K562 (cell line): ENCODE results near the gene SLC19A1. TPM values are rescaled to one million over a fixed set of nuclear protein-coding genes. Genes with fewer than 3 reads are reported as not detected.

Source experiments
- ATAC-seq: fragments of 200-7000 bp; cut with Tn5 transposase; 3 replicates; pipeline ENCODE4 v1.9.1; 2020; ENCODE audit warnings: moderate library complexity
- BruUV-seq: library from RNA; stranded (reverse); fragments of 400-500 nt; replicated peaks from 2 replicates; lab custom pipeline; 2021; lab: Mats Ljungman, UMichigan
- CTCF ChIA-PET: fragments of 300-600 bp; formaldehyde crosslinking; extraction: SDS; loops from one replicate; lab custom pipeline; 2021; ENCODE audit warnings: low intra/inter-chr PET ratio; lab: Yijun Ruan, JAX
- POLR2A ChIA-PET: fragments of 300-600, 350-650 bp; sonication (Branson Sonifier 250); formaldehyde crosslinking; extraction: SDS; loops from one replicate; lab custom pipeline; 2021; ENCODE audit warnings: antibody characterized with exemption, inconsistent platforms; lab: Yijun Ruan, JAX
- DNase-seq, 4 experiments: peaks; one replicate each; pipeline versions ENCODE4 v3.0.0 to v3.0.0-alpha.2; 2011 to 2018; ENCODE audit warnings: low spot score in 3 of 4, mixed read lengths in 3 of 4; ENCODE audit errors: extremely low read depth in 1 of 4
- FAIRE-seq: peaks from 2 replicates; lab custom pipeline; 2011; peaks lifted over from hg19 to GRCh38; lab: Jason Lieb, UNC
- H2AFZ ChIP-seq: 2 replicates; pipeline ENCODE4 v1.6.0; 2011; ENCODE audit warnings: low read depth, low read length, control low read depth, inconsistent platforms
- H3K27ac ChIP-seq: fragments of 200-600 bp; 3 replicates; pipeline ENCODE4 v1.8.0; 2011; ENCODE audit warnings: low read depth, mild to moderate bottlenecking, control low read depth, inconsistent platforms, low read length, moderate library complexity, mixed read lengths; ENCODE audit errors: extremely low read depth
- H3K27me3 ChIP-seq, 2 experiments: fragments of 300-600 bp in 1 of 2; 2 replicates in 1 of 2; 3 replicates in 1 of 2; pipeline versions ENCODE4 v1.6.0 to v1.8.0; 2011; ENCODE audit warnings: inconsistent platforms in 2 of 2, low read length in 2 of 2, mild to moderate bottlenecking in 1 of 2, mixed read lengths in 1 of 2, moderate library complexity in 1 of 2; ENCODE audit not compliant: control insufficient read depth in 2 of 2, insufficient read depth in 2 of 2
- H3K36me3 ChIP-seq: fragments of 300-600 bp; 3 replicates; pipeline ENCODE4 v1.8.0; 2011; ENCODE audit warnings: mild to moderate bottlenecking, low read length, inconsistent platforms; ENCODE audit not compliant: control insufficient read depth, insufficient read depth
- H3K4me1 ChIP-seq, 2 experiments: fragments of 200-600 bp in 1 of 2; replicated peaks in 1 of 2; 2 replicates in 1 of 2; 3 replicates in 1 of 2; pipeline versions ENCODE4 v1.5.1 to v1.8.0; 2011; ENCODE audit warnings: inconsistent platforms in 2 of 2, low read length in 2 of 2, mild to moderate bottlenecking in 1 of 2, mixed read lengths in 1 of 2, moderate library complexity in 1 of 2; ENCODE audit not compliant: control insufficient read depth in 2 of 2, insufficient read depth in 2 of 2
- H3K4me2 ChIP-seq: 2 replicates; pipeline ENCODE4 v1.6.1; 2011; ENCODE audit warnings: low read length, control low read depth, inconsistent platforms, mixed read lengths; ENCODE audit not compliant: insufficient read depth
- H3K4me3 ChIP-seq: fragments of 200-600 bp; sonication (generic), shearing (Covaris generic); 2 replicates; pipeline ENCODE4 v1.5.1; 2016; ENCODE audit warnings: control low read depth, inconsistent platforms
- H3K79me2 ChIP-seq: fragments of 200-600 bp; 3 replicates; pipeline ENCODE4 v1.8.0; 2011; ENCODE audit warnings: low read length, inconsistent platforms; ENCODE audit not compliant: control insufficient read depth, insufficient read depth
- H3K9ac ChIP-seq, 2 experiments: 2 replicates each; pipeline versions ENCODE4 v1.6.0 to v1.6.1; 2011; ENCODE audit warnings: low read depth in 2 of 2, low read length in 2 of 2, control low read depth in 1 of 2, inconsistent platforms in 1 of 2, mild to moderate bottlenecking in 1 of 2, mixed read lengths in 1 of 2; ENCODE audit not compliant: insufficient read depth in 1 of 2
- H3K9me1 ChIP-seq: one replicate; pipeline ENCODE4 v1.6.0; 2011; ENCODE audit warnings: inconsistent platforms, mild to moderate bottlenecking, low read length, moderate library complexity; ENCODE audit not compliant: control insufficient read depth, insufficient read depth
- H3K9me3 ChIP-seq: replicated peaks from 2 replicates; pipeline ENCODE4 v1.5.1; 2011; ENCODE audit warnings: low read depth, low read length, inconsistent platforms; ENCODE audit not compliant: control insufficient read depth, insufficient read depth
- H4K20me1 ChIP-seq: replicated peaks from 2 replicates; pipeline ENCODE4 v1.6.1; 2011; ENCODE audit warnings: low read length, inconsistent platforms, mixed read lengths; ENCODE audit not compliant: control insufficient read depth, insufficient read depth
- DMBX1 ChIP-seq: fragments of 250-450 bp; sonication (Bioruptor Pico); IDR thresholded peaks from 2 replicates; pipeline ENCODE4 v1.8.0; 2022; ENCODE audit warnings: inconsistent platforms, mild to moderate bottlenecking, moderate library complexity, borderline replicate concordance
- DNMT1 ChIP-seq: fragments of 450-650 bp; IDR thresholded peaks from 2 replicates; pipeline ENCODE4 v1.6.1; 2016; ENCODE audit warnings: antibody characterized with exemption, mild to moderate bottlenecking
- EP300 ChIP-seq: IDR thresholded peaks from 2 replicates; pipeline ENCODE4 v1.6.1; 2012; ENCODE audit warnings: low read length, improper control_type of control experiment
- GABPB2 ChIP-seq: fragments of 250-450 bp; sonication (Bioruptor Pico); conservative IDR thresholded peaks from 2 replicates; pipeline ENCODE4 v1.5.1; 2021; ENCODE audit warnings: mild to moderate bottlenecking
- HNRNPL ChIP-seq: fragments of 200-400 bp; formaldehyde crosslinking; IDR thresholded peaks from 2 replicates; pipeline ENCODE4 v1.6.1; 2017; ENCODE audit warnings: low read depth, mild to moderate bottlenecking, low read length
- MEF2A ChIP-seq: IDR thresholded peaks from 2 replicates; pipeline ENCODE4 v1.6.1; 2011; ENCODE audit warnings: low read depth, mild to moderate bottlenecking, low read length, moderate library complexity; ENCODE audit not compliant: control insufficient read depth
- RFX5 ChIP-seq: IDR thresholded peaks from 2 replicates; pipeline ENCODE4 v1.6.1; 2011; ENCODE audit warnings: low read depth, mild to moderate bottlenecking, improper control_type of control experiment, low read length
- WGBS: fragments of 100-300 bp; shearing (Covaris generic); methylation state at CpG from one replicate; pipeline ENCODE4 v1.1.6; 2016; ENCODE audit warnings: low coverage, mixed read lengths; ENCODE audit not compliant: insufficient coverage; ENCODE audit errors: missing lambda C conversion rate; 5-methylcytosine and 5-hydroxymethylcytosine counted together
- in situ Hi-C: fragments of 300-500 bp; cut with MboI; formaldehyde crosslinking; loops from 4 replicates; pipeline ENCODE4 v1.15.0; 2018; ENCODE audit warnings: inconsistent platforms, mixed read lengths
- intact Hi-C: fragments of 100-400 bp; cut with micrococcal nuclease; formaldehyde crosslinking; loops from 2 replicates; pipeline ENCODE4 v1.14.2; 2022
- polyA plus RNA-seq, 8 experiments: library from polyadenylated mRNA; depleted of rRNA in 4 of 8; stranded (reverse) in 5 of 8; unstranded in 3 of 8; fragments of >200 nt; fragmentation: Nextera tagmentation in 2 of 8; fragmentation: Illumina TruSeq in 1 of 8; extraction: Ambion mirVana in 2 of 8; extraction: Trizol in 1 of 8; gene quantifications; 2 replicates each; pipeline versions ENCODE4 v1.2.1 to v1.2.3, GENCODE V29; 2011 to 2014; ENCODE audit warnings: inconsistent platforms in 1 of 8, missing spikeins in 1 of 8
- total RNA-seq, 7 experiments: library from RNA; depleted of rRNA in 6 of 7; stranded (reverse); fragments of >200 nt in 6 of 7; fragmentation: Illumina TruSeq in 2 of 7; extraction: Trizol in 2 of 7; gene quantifications; 2 replicates each; pipeline versions ENCODE4 v1.2.1 to v1.2.3, GENCODE V29; 2011 to 2021; ENCODE audit warnings: low replicate concordance in 1 of 7
- TF ChIP-seq, protein P1 (sequence below): fragments of 250-450 bp; sonication (Bioruptor Pico); IDR thresholded peaks from 2 replicates; pipeline ENCODE4 v1.9.0; 2021; ENCODE audit warnings: mild to moderate bottlenecking, inconsistent platforms
- TF ChIP-seq, protein P2 (sequence below): fragments of 450-650 bp; IDR thresholded peaks from 2 replicates; pipeline ENCODE4 v1.6.1; 2016
- TF ChIP-seq, protein P3 (sequence below): fragments of 450-650 bp; IDR thresholded peaks from 2 replicates; pipeline ENCODE4 v1.6.1; 2016; ENCODE audit warnings: low read depth

SLC19A1 gene
- total and polyA plus RNA-seq, 9 of the 15 experiments (the other 6 are each of a cell fraction or from before 2014, with no cell fraction given): 0.65 to 88.7 (median 12.0) TPM

GRCh38 chr21:45451091-45451740 is 91.0 kb downstream of the SLC19A1 start:
- ATAC-seq (no peak), DNase-seq (no peak), FAIRE-seq (no peak)
- Histone ChIP-seq H3K4me3 (no peak overlapping the region), H3K27me3 (peaks cover 0 to 7% of the 10 kb centered on the region in 2 experiments; a peak in 2 of 5 replicates), H2AFZ (no peak overlapping the region), H3K4me2 (no peak overlapping the region), H3K79me2 (no peaks in the 10 kb centered on the region), H3K9me1 (no peaks in the 10 kb centered on the region), H3K36me3 (no peaks in the 10 kb centered on the region; the same call in 2 of the 3 replicates), H3K9ac (no peak overlapping the region; a peak in 1 of 4 replicates), H3K27ac (no peak overlapping the region), H3K4me1 (peaks cover 0 to 49% of the 10 kb centered on the region in 2 experiments; a peak in 1 of 5 replicates), H3K9me3 (peaks cover 19% of the 10 kb centered on the region), H4K20me1 (peaks cover 16% of the 10 kb centered on the region; the same call in 1 of the 2 replicates)
- intact Hi-C loops: no loop called here
- WGBS: 35% methylated on average over 20 of the region's 20 CpGs
- ChIA-PET POLR2A (interaction anchor here (0.6 to 0.7 kb wide), 4 partner anchors 10 to 323 kb away, joined by 3 to 4 read pairs (median 3); no protein-coding TSS in a partner anchor), CTCF (no interaction called here)
- in situ Hi-C loops: no loop called here
- BruUV-seq: no TSS peak
- TF ChIP-seq HNRNPL (no peak), EP300 (no peak), DNMT1 (no peak), RFX5 (no peak), DMBX1 (CRISPR knock-in tag) (no peak), MEF2A (no peak), GABPB2 (CRISPR knock-in tag) (no peak)
- TF ChIP-seq, protein P1, sequence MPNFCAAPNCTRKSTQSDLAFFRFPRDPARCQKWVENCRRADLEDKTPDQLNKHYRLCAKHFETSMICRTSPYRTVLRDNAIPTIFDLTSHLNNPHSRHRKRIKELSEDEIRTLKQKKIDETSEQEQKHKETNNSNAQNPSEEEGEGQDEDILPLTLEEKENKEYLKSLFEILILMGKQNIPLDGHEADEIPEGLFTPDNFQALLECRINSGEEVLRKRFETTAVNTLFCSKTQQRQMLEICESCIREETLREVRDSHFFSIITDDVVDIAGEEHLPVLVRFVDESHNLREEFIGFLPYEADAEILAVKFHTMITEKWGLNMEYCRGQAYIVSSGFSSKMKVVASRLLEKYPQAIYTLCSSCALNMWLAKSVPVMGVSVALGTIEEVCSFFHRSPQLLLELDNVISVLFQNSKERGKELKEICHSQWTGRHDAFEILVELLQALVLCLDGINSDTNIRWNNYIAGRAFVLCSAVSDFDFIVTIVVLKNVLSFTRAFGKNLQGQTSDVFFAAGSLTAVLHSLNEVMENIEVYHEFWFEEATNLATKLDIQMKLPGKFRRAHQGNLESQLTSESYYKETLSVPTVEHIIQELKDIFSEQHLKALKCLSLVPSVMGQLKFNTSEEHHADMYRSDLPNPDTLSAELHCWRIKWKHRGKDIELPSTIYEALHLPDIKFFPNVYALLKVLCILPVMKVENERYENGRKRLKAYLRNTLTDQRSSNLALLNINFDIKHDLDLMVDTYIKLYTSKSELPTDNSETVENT (CRISPR knock-in tag): no peak
- TF ChIP-seq, protein P2, sequence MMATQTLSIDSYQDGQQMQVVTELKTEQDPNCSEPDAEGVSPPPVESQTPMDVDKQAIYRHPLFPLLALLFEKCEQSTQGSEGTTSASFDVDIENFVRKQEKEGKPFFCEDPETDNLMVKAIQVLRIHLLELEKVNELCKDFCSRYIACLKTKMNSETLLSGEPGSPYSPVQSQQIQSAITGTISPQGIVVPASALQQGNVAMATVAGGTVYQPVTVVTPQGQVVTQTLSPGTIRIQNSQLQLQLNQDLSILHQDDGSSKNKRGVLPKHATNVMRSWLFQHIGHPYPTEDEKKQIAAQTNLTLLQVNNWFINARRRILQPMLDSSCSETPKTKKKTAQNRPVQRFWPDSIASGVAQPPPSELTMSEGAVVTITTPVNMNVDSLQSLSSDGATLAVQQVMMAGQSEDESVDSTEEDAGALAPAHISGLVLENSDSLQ: no peak
- TF ChIP-seq, protein P3, sequence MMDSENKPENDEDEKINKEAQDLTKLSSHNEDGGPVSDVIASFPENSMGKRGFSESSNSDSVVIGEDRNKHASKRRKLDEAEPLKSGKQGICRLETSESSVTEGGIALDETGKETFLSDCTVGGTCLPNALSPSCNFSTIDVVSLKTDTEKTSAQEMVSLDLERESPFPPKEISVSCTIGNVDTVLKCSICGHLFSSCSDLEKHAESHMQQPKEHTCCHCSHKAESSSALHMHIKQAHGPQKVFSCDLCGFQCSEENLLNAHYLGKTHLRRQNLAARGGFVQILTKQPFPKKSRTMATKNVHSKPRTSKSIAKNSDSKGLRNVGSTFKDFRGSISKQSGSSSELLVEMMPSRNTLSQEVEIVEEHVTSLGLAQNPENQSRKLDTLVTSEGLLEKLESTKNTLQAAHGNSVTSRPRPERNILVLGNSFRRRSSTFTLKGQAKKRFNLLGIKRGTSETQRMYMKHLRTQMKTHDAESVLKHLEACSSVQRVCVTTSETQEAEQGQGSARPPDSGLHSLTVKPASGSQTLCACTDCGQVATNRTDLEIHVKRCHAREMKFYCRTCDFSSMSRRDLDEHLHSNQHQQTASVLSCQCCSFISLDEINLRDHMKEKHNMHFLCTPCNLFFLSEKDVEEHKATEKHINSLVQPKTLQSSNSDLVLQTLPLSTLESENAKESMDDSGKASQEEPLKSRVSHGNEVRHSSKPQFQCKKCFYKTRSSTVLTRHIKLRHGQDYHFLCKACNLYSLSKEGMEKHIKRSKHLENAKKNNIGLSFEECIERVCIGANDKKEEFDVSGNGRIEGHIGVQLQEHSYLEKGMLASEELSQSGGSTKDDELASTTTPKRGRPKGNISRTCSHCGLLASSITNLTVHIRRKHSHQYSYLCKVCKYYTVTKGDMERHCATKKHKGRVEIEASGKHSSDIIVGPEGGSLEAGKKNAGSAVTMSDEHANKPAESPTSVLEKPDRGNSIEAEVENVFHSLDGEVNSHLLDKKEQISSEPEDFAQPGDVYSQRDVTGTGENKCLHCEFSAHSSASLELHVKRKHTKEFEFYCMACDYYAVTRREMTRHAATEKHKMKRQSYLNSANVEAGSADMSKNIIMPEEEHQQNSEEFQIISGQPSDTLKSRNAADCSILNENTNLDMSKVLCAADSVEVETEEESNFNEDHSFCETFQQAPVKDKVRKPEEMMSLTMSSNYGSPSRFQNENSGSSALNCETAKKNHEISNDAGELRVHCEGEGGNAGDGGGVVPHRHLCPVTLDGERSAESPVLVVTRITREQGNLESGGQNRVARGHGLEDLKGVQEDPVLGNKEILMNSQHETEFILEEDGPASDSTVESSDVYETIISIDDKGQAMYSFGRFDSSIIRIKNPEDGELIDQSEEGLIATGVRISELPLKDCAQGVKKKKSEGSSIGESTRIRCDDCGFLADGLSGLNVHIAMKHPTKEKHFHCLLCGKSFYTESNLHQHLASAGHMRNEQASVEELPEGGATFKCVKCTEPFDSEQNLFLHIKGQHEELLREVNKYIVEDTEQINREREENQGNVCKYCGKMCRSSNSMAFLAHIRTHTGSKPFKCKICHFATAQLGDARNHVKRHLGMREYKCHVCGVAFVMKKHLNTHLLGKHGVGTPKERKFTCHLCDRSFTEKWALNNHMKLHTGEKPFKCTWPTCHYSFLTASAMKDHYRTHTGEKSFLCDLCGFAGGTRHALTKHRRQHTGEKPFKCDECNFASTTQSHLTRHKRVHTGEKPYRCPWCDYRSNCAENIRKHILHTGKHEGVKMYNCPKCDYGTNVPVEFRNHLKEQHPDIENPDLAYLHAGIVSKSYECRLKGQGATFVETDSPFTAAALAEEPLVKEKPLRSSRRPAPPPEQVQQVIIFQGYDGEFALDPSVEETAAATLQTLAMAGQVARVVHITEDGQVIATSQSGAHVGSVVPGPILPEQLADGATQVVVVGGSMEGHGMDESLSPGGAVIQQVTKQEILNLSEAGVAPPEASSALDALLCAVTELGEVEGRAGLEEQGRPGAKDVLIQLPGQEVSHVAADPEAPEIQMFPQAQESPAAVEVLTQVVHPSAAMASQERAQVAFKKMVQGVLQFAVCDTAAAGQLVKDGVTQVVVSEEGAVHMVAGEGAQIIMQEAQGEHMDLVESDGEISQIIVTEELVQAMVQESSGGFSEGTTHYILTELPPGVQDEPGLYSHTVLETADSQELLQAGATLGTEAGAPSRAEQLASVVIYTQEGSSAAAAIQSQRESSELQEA: no peak
